Esophagus muscularis mucosa (tissue), 4 donors: Measurements from ENCODE around the gene USP49.

Experiments used
- CTCF ChIP-seq, 3 experiments: fragments of 200-600 bp in 2 of 3; fragments of 450-650 bp in 1 of 3; sonication (generic) in 2 of 3; IDR thresholded peaks; one replicate each; pipeline ENCODE4 v1.5.1; 2017 to 2019; ENCODE audit warnings: antibody characterized with exemption in 3 of 3, mild to moderate bottlenecking in 2 of 3, moderate library complexity in 1 of 3
- EP300 ChIP-seq: sonication (generic); formaldehyde crosslinking; IDR thresholded peaks from one replicate; pipeline ENCODE4 v1.6.1; 2017; ENCODE audit warnings: antibody characterized with exemption
- POLR2A ChIP-seq: fragments of 450-650 bp; IDR thresholded peaks from one replicate; pipeline ENCODE4 v1.6.1; 2017; ENCODE audit warnings: antibody characterized with exemption, moderate library complexity, mild to moderate bottlenecking, low read depth
- POLR2AphosphoS5 ChIP-seq, 2 donors: sonication (generic); formaldehyde crosslinking; IDR thresholded peaks; one replicate each; pipeline ENCODE4 v1.6.1; 2017; ENCODE audit warnings: antibody characterized with exemption in 2 of 2

GRCh38 chr6:41836022-41836659 is 59.0 kb downstream of the USP49 start:
- no peak for TF ChIP-seq CTCF (IDR thresholded peaks at IDR 0.05)
- TF ChIP-seq POLR2A: no peak
- TF ChIP-seq POLR2AphosphoS5 (IDR thresholded peaks at IDR 0.05): no peak
- no peak for TF ChIP-seq EP300
